GM13977 (cell line): ENCODE measurements around the gene EYA2.

ENCODE experiments used
- DNase-seq: peaks from one replicate; pipeline ENCODE4 v3.0.0; 2012; ENCODE audit warnings: low spot score
- in situ Hi-C: fragments of 300-500 bp; cut with MboI; formaldehyde crosslinking; loops from one replicate; pipeline ENCODE4 v1.12.0; 2022; ENCODE audit warnings: low sequenced_read_pairs, low pct_unique_long_range_greater_than_20kb, mixed read lengths, inconsistent platforms; ENCODE audit not compliant: unreplicated experiment
- TF ChIP-seq, protein P1 (sequence below): IDR thresholded peaks from 2 replicates; pipeline ENCODE4 v1.5.1; 2012; ENCODE audit warnings: mild to moderate bottlenecking, control low read depth; ENCODE audit not compliant: insufficient read depth; ENCODE audit errors: extremely low read depth, missing control alignments

The EYA2 gene

DNA sequence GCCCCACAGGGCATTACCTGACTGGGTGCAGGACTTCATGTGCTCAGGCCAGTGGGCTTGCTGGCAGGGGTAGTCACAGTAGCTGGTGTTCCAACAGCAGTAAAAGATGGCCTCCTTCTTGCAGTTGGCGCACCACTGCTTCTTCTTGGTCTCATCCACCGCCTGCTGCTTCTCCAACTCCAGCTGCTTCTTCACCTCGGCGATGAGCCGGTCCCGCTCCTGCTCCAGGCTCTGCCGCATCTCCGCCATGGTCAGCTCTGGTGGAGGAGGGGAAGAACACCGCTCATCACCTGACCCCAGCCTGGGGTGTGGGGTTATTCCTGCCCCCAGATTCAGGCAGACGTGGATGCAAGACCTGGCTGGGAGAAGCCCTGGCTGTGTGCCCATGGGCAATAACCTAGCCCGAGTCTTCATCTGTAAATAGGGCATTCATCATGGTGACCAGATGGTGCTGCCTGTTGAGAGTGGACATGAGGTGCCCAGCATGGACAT lies 329.7 kb downstream of the EYA2 start:
- TF ChIP-seq, protein P1, sequence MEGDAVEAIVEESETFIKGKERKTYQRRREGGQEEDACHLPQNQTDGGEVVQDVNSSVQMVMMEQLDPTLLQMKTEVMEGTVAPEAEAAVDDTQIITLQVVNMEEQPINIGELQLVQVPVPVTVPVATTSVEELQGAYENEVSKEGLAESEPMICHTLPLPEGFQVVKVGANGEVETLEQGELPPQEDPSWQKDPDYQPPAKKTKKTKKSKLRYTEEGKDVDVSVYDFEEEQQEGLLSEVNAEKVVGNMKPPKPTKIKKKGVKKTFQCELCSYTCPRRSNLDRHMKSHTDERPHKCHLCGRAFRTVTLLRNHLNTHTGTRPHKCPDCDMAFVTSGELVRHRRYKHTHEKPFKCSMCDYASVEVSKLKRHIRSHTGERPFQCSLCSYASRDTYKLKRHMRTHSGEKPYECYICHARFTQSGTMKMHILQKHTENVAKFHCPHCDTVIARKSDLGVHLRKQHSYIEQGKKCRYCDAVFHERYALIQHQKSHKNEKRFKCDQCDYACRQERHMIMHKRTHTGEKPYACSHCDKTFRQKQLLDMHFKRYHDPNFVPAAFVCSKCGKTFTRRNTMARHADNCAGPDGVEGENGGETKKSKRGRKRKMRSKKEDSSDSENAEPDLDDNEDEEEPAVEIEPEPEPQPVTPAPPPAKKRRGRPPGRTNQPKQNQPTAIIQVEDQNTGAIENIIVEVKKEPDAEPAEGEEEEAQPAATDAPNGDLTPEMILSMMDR: no peak
- in situ Hi-C loops: no loop called here

DNA sequence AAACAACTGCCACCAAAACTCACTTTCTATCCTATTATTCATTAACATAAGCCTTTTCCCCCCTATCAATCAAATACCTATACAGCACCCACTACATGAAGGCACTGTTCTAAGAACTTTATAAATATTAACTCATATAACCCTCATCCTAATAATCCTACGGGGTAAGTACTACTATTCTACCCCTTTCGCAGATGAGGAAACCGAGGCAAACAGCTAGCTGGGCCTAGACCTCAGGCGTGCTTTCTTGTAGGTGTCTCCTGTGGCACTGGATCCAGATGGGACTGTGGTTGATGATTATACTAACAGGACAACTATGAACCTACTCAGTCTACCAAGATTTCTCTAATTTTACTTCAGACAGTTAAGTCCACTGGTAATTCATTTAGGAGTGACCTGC lies 330.2 kb downstream of the EYA2 start:
- no peak for DNase-seq
- in situ Hi-C loops: no loop called here
- TF ChIP-seq, protein P1: no peak

More for the DNA sequence above, 329.7 kb downstream of the EYA2 start:
- DNase-seq: no peak

DNA sequence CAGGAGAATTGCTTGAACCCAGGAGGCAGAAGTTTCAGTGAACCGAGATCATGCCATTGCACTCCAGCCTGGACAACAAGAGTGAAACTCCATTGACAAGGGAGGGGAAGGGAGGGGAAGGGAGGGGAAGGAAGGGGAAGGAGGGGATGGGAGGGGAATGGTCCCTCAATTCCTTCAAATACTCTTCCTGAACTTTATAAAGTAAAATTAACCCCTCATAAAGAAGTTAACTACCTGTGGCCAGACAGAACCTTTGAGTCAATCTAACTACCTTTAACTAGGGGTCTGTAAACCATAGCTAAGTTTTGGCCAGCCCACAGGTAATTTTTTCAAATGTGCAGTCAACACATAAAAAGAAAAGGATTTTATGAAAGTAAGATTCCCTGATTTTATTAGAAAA lies 330.8 kb downstream of the EYA2 start:
- in situ Hi-C loops: no loop called here

DNA sequence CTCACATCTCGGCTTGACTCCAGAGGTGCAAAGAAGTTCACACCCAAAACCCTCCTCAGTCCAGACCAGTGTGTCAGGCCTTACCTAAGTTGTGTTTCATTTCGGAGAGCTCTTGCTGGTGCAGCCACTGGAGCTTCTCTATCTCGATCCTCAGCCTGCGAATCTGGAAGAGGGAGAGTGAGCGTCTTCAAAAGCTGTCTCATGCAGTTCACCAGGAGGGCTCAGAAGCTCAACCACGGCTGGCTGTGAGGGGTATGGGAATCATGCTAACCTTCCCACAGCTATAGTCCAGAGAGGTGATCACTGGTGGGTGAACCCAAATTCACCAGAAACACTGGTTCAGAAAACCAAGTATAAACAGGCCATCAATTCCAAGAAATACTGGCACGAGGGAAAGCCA lies 332.5 kb downstream of the EYA2 start:
- no peak for DNase-seq
- TF ChIP-seq, protein P1: no peak
- in situ Hi-C loops: no loop called here

More for the DNA sequence above, 330.8 kb downstream of the EYA2 start:
- DNase-seq: no peak
- TF ChIP-seq, protein P1: no peak

DNA sequence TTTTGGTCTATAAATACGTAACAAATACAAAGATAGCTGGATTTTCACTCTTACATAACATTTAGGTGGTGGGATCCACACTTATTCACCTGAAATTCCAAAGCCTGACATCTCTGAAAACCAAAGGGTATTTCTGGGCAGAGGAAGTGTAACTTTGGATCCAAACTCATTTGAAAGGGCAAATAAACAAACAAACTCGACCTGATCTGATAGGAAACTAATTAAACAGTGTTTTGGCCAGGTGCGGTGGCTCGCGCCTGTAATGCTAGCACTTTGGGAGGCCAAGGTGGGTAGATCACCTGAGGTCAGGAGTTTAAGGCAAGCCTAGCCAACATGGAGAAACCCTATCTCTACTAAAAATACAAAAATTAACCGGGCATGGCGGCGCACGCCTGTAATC lies 332.9 kb downstream of the EYA2 start:
- TF ChIP-seq, protein P1: no peak
- DNase-seq: no peak
- in situ Hi-C loops: no loop called here

DNA sequence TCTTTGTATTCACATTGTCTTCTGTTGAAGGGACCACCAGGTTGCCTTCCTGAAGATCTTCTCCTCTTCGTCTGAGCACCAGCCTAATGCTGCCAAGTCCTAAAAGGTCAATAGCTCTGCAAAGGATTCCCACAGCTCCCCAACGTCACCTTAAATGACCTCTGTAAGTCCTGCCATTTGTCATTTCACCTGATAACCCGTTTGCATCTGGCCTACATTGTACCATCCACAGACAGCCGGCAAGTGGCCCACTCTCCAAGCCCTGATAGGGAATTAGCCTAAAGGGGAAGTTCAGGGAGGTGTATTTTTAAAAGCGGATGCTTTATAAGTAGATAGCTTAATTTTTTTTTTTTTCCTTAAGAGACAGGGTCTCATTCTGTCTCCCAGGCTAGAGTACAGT lies 334.0 kb downstream of the EYA2 start:
- TF ChIP-seq, protein P1: no peak
- no peak for DNase-seq
- in situ Hi-C loops: no loop called here

DNA sequence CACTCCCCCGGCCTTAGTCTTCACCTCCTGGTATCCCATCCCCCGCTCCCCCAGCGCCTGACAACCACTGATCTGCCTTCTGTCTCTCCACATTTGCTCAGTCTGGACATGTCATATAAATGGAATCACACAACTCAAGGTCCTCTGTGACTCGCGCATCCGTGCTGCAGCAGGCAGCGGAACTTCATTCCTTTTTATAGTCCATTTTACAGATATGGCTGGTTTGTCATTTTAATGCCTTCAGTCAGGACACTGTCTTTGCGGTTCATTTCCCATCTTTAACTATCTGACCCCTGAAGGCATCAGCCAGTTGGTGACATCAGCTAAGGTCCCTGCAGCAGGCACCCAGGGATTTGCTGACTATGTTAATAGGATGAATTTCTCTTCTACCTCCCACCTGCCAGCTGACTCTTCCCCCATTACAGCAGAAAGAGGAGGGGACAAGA lies 336.2 kb downstream of the EYA2 start:
- in situ Hi-C loops: no loop called here
- no peak for DNase-seq
- TF ChIP-seq, protein P1: no peak
